Renal cortex interstitium (tissue), 11 donors: ENCODE measurements around the gene TMEM132D. TPM values are rescaled to one million over a fixed set of nuclear protein-coding genes. Genes with fewer than 3 reads are reported as not detected.

ENCODE experiments used
- DNase-seq, 11 donors: peaks; one replicate each; pipeline ENCODE4 v3.0.0-alpha.2; 2013; ENCODE audit warnings: low read depth in 9 of 11, low spot score in 4 of 11; ENCODE audit errors: extremely low read depth in 1 of 11
- polyA plus RNA-seq, 3 donors: library from polyadenylated mRNA; unstranded; fragments of 120-200 nt; gene quantifications; one replicate each; pipeline ENCODE4 v1.2.1, GENCODE V29; 2013; ENCODE audit not compliant: insufficient read length in 3 of 3

TMEM132D gene
- polyA plus RNA-seq, 3 donors, result 1.7 to 2.1 (median 1.8) TPM

DNA sequence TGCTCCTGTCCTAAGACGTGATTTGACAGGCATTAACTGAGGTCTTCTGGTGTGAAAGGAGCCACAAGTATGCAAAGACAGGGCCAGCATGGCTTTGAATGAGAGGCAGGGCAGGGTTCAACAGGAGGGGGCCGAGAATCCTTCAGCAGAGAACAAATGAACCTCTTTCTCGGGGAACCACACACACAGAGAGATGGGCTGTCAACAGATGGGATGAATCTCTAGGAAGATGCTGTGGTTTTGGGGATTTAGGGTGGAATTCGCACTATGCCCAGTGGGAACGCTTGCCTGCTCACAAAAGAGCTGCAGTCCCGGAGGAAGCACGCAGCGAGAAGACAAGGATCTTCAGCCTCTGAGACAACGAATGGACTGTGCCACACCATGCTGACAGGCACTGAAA is 537.2 kb downstream of the TMEM132D start:
- no peak for DNase-seq

DNA sequence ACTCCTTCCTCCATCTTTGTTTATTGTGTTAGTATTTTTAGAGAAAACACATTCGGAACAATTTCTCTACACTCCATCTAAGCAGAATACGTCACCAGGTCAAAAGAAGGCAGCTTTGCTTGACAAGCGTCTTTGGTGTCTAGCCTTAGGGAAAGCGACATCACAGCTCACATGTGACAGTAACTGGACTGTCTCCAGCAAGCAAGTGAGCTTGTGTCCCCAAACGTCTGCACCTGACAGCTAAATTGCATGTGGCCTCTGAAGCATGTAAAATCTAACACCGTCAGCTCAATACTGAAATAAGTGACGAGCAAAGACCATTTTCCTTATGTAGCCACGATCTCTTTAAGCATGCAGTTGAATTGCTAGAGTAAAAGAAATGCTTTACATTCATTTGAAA is 540.8 kb downstream of the TMEM132D start:
- DNase-seq, result no peak

DNA sequence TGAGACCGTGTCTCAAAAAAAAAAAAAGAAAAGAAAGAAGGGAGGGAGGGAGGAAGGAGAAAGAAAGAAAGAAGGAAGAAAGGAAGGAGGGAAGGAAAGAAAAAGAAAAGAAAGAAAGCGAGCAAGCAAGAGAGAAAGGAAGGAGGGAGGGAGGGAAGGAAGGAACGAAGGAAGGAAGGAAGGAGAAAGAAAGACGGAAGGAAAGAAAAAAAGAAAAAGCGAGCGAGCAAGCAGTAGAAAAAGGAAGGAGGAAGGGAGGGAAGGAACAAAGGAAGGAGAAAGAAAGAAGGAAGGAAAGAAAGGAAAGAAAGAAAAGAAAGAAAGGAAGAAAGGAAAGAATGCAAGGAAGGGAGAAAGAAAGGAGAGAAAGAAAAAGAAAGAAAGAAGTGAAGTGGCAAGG is 546.6 kb downstream of the TMEM132D start:
- DNase-seq, result no peak

DNA sequence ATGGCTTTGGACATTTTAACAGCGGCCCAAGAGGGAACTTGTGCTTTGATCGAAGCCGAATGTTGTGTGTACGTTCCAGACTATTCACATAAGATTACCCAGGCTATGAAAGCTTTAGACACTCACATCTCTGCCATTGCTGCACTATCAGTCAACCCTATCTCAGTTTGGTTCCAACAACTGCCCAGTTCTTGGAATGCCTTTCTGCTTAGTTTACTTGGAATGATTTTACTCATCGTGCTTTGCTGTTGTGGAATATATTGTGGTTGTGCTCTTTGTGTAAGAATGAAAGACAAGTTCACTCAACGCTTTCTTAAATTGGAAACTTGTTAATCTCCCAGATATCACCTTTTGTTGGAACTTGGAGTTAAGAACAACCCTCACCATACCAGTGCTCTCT is 552.3 kb downstream of the TMEM132D start:
- no peak for DNase-seq

DNA sequence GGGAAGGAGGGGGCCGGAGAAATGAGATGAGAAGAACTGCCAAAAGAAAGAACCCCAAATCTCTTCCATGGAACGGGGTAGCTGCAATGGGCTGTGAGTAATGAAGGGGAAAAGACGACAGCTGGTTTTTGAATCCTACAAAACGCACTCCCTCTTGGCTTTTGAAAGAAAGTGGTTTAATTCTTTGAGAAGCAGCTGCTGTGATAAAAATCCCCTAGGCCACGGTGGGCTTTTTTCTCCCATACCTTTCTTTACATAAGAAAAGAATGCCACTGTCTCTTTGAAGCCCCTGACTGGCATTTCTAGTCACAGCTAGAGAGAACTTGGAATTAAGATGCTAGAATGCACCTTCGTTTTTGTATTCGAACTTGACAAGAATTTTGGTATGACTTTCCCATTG is 564.5 kb downstream of the TMEM132D start:
- DNase-seq, result no peak

DNA sequence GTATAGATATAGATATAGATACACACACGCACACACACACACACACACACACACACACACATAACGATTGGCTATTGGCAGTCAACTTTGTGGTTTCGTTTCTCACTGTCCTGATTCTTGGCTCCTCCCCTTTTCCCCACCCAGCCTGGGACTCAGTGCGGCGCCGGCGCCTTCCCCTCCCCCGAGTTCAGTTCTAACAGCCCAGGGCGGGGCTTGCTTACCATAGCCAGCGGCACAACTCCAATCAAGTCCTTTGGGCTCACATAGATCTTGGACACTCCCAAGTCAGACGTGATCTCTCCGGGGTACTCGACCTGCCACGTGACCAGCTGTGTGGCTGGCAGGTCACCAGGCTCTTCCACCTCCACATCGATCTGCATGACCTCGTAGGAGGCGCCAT is 566.4 kb downstream of the TMEM132D start:
- no peak for DNase-seq

DNA sequence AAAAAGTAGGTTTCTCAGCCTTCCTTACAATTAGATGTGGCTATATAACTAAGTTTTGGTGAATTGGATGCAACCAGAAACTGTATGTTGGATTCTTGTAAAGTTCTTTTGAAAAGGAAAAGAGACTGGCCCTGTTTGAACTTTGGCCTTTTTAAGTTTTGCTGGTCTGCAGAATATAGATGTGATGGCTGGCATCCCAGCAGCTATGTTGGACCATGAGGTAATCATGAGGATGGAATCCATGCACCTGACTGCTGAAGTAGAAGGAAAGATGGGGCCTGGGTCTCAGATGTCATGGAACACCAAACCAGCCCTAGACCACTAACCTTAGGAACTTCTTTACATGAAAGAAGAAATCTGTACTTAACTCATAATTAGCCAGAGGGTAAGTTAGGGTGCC is 568.1 kb downstream of the TMEM132D start:
- DNase-seq, result no peak

DNA sequence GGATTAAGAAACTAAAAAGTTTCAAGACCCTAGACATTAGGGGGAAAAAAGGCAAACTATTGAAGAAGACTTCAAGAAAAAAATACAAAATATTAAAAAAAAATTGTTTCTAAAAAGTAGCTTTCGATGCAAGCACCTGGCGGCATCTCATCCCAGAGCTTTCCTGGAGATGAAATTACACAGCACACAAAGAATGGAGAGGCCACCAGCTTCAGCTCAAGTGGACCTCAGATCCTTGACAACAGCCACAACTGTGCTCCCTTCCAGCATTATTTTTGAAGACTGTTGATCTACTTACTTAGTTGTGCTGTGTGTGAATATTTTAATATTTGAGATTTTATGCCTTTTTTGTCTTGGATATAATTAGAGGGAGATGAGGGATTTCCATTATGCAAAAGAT is 571.5 kb downstream of the TMEM132D start:
- DNase-seq, result no peak

DNA sequence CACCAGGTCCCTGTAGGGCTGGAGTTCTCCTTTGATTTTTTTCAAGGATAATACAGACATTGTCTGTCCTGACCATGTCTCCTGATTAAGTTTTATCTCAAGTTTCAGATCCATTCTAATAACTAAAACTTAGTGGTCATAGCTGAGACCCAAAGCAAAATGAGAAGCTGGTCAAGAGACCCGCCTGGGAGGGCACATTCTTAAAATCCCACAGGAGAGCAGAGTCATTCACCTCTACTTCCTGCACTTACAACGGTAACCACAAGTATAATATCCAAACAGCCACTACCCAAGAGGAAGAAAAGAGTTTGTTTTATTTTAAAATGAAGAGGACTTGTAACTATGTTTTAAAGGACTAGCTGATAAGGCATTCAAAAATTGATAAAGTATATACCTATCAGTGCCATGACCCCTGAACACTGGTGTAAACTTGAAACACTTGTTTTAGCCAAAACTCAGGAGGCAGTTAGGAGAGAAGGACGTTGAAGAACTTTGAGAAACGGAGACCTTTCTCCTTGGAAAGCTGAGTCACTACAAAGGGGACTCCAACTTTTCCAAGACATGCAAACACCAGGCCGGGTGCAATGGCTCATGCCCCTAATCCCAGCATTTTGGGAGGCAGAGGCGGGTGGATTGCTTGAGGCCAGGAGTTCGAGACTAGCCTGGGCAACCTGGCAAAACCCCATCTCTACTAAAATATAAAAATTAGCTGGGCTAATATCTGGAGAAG is 572.3 kb downstream of the TMEM132D start:
- no peak for DNase-seq

DNA sequence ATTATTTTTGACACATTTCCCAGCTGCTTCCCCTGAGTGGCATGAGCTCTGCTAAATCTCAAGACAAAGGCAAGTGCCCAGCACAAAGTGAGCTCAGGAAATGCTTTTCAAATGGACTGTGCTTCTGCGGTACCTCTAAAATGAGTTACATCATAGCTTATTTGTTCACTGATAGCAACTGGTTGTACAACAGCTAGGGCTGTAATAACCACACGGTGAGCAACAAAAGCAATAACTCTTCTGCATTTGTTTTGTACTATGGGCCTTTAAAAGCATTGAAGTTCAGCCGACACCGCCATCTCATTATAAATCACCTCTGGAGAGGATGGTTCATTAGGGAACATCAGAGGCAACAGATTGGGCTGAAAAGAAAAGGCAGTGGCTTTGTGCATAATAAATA is 575.6 kb downstream of the TMEM132D start:
- no peak for DNase-seq

DNA sequence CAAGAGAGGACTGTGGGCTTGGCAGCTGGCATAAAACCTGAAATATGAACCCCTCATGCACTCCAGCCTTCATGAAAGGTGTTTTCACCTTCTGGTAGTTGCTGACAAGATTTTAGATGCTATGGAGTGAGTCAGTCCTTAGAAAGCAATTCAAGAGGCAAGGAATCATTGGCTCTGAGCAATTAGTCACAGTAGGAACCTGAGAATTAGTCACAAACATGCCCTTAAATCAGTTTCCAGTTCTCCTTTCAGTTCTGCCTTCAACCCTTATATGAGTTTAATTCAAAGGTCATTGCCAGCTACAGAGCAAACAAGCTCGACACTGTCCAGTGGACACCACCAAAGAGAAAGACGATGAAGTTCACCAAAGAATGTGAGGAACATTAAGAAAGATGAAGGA is 578.3 kb downstream of the TMEM132D start:
- no peak for DNase-seq

DNA sequence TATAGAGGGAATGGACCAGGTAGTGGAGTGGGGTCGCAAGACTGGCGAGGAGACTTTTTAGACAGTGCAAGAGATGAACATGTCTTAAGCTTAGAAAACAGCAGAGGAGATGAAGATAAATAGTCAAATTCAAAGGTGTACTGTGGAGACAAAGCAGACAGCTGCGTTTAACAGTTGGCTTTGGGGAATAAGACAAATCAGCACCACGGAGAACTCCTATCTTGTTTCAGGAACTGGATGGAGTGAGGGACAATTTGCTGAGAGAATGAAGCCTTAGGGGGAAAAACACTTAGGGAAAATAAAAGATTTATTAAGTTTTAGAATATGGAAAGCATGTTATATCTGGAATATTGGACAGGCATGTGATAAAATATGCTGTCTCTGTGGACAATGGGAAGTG is 591.8 kb downstream of the TMEM132D start:
- peak in 2 of 11 donors; percentile 4 for DNase-seq

DNA sequence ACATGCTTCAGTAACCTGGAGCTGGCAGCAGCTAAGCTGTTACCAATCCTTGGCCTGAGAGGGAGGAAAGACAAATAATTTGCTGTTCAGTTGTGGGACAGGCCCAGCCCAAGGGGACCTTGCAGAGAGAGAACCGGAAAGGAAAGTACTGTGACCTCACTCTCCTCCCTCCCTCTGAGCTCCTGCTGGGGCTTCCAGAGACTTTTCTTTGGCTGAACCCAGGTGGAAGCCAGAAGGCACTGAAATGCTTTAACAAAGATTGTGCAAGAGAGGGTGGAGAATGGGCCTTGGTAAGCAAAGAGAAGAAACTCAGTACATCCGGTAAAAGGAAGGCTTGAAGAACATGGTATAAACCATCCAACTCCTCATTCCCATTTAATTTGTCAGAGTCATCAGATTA is 593.5 kb downstream of the TMEM132D start:
- no peak for DNase-seq

DNA sequence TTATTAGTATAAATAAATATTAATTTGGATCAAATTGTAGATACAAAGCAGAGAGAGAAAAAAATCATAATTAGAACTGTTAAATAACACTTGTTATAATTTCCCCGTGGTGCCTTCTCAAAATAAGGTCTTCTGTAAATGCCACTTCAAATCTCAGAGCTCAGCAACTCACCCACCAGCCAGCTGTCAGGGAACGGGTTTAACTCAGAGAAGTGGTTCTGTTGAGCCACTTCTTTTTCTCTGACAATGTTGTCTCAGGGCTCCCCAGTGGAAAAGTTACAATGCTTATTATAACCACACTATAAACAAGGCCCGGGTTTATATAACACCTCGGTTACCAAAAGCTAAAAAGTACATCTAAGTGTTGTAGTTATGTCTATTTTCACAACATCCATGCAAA is 598.0 kb downstream of the TMEM132D start:
- DNase-seq, result no peak

DNA sequence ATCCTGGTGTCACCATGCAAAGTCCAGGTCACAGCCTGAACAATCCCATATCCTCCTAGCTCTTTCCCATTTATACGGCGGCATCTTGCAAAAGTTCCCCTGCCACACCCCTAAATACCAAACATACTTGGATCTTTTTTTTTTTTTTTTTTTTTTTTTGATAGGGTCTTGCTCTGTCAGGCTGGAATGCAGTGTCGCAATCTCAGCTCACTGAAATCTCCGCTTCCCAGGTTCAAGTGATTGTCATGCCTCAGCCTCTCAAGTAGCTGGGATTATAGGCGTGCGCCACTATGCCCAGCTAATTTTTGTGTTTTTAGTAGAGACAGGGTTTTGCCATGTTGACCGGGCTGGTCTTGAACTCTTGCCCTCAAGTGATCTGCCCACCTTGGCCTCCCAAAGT is 599.3 kb downstream of the TMEM132D start:
- no peak for DNase-seq

DNA sequence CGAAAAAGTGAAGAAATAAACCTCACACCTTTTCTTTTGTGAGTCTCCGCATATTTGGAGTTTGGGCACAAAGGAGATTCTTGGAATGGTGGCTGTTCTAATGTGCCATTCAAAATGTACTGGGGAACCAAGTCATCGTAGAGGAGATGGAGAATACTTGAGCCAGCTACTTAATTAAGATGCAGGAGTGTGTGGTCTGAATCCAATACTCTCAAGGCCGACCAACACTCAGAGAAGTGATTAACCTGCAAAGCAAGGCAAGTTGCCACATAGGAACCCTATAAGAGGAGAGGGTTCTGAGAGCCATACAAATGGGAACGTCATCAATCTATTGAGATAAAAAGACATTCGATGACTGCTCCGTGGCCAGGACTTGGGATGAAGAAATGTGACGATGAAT is 603.8 kb downstream of the TMEM132D start:
- no peak for DNase-seq

DNA sequence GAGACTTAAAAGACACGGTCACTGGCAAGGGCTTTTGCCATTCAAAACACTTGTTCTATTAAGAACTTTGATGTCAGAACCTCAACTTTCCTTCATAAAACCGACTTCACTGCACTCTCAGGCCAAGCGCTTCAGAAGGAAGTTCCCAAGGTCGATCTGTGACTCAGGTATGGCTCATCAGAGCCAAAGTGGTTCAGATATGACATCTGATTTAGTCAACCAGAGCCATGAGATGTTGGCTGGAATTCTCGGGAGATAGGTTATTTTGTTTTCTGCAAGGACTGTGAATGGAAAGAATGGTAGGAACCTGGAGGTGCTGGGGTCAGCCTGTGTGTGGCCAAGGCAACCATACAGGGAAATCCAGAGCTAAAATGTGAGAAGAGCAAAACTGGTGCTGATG is 604.9 kb downstream of the TMEM132D start:
- DNase-seq, result no peak

DNA sequence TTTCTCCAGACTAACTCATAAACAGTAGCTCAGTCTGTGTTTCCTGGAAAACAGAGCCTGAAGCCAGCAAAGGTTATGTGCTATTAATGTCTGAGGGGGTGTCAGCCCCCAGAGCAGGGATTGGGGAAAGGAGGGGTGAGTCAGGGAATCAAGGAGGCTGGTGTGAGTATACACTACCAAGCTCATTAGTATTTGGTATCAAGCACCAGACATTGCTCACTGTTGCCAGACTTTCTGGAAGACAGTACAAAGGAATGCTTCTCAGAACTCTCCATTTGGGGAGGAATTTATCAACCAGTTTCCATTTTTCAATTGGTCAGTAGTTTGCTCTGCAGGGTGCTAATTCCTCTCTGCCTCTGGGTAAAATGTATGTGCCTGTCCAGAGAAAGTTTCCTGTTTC is 607.2 kb downstream of the TMEM132D start:
- no peak for DNase-seq

DNA sequence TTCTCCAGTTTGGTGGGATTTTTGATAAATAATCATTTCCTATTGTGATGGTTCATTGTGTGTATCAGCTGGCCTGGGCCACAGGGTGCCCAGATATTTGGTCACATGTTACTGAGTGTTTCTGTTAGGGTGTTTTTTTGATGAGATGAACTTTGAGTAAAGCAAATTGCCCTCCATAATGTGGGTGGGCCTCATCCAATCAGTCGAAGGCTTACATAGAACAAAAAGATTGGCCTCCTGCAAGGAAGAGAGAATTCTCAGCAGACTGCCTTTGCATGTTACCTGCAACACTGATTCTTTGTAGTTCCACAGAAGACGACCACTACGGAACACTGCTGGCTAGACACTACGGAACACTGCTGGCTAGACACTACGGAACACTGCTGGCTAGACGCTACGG is 609.0 kb downstream of the TMEM132D start:
- no peak for DNase-seq

DNA sequence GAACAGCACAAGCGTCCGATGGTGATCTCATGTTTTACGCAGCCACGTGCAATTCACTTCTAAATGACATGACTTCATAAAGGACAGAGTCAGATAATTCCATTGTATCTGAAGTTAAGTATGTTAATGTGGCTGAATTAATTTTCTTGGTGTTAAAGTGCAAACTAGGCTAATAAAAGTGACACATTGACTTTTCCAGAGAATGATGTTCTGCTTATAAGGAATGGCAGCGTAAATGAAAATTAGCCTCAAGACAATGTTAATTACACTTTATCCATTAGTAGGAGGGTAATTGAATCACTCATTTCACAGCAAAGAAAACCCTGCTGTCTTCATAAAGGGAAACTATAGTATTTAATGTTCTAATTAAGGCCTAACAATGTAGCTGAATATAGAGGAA is 624.1 kb downstream of the TMEM132D start:
- DNase-seq, result no peak

DNA sequence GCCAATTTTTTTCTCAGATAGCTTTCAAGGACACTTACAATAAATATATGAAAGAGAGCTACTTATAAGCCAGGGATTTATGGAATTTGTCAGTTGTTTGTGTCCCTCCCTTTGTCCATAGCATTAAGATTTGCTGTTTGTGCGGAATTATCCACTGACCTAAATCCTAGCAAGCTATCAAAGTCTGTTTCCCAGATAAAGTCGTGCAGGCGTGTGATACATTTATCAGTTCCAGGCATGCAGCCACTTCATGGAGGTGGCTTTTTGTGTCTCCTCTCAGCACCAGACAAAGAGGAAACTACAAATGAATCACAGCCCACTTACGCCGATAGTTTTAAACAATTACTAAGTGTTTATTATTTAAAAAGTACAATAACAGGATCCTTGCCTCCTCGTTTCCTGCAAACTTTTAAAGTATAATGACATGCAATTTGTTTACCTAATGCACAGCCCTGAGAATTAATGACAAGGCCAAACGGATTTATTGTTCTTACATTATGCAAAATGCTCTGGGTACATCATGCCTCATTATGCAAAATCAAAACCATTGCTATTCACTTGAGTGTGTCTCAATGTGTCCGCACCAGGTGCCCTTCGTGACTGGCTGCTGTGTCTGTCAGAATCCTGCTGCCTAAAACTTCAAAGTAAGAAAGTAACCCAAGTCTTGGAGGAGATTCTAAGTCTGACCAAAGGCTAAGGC is 627.3 kb downstream of the TMEM132D start:
- no peak for DNase-seq
